GM21526 (cell line): ENCODE results near the gene SLC35B2.

Source experiments
- ATAC-seq: cut with Tn5 transposase; IDR thresholded peaks from one replicate; pipeline ENCODE4 v1.9.1; 2021; ENCODE audit warnings: moderate library complexity; ENCODE audit not compliant: unreplicated experiment, low FRiP score

The SLC35B2 gene

GRCh38 chr6:44255105-44255808 lies 2.1 kb downstream of the SLC35B2 start:
- ATAC-seq, result no peak

GRCh38 chr6:44254191-44255104 lies 2.9 kb downstream of the SLC35B2 start:
- no peak for ATAC-seq

GRCh38 chr6:44253307-44254101 lies 3.8 kb downstream of the SLC35B2 start:
- ATAC-seq, result no peak

GRCh38 chr6:44251576-44252524 lies 5.5 kb downstream of the SLC35B2 start:
- no peak for ATAC-seq

- no peak for ATAC-seq
Observed at GRCh38 chr6:44250718-44251123, 6.6 kb downstream of the SLC35B2 start.

- ATAC-seq, result no peak
Observed at GRCh38 chr6:44250067-44250717, 7.1 kb downstream of the SLC35B2 start.

- ATAC-seq, result no peak
Observed at GRCh38 chr6:44249082-44249748, 8.1 kb downstream of the SLC35B2 start.

GRCh38 chr6:44248579-44248978 lies 8.7 kb downstream of the SLC35B2 start:
- ATAC-seq, result no peak

GRCh38 chr6:44247338-44248302 lies 9.7 kb downstream of the SLC35B2 start:
- peak; percentile 16 for ATAC-seq

- peak; percentile 62 for ATAC-seq
Observed at GRCh38 chr6:44246663-44247337, 10.5 kb downstream of the SLC35B2 start, which contains the start of gene HSP90AB1. Gene HSP90AB1 (plus strand): TSS chr6:44247101. CDS start chr6:44248630, 1,529 bp downstream.

- ATAC-seq, result peak; percentile 31
Observed at GRCh38 chr6:44245912-44246662, 11.2 kb downstream of the SLC35B2 start.

GRCh38 chr6:44245391-44245911 lies 11.9 kb downstream of the SLC35B2 start:
- no peak for ATAC-seq

GRCh38 chr6:44243345-44243744 lies 14.0 kb downstream of the SLC35B2 start:
- no peak for ATAC-seq

GRCh38 chr6:44238687-44239350 lies 18.5 kb downstream of the SLC35B2 start:
- ATAC-seq, result no peak

- peak; percentile 84 for ATAC-seq
Observed at GRCh38 chr6:44237813-44238433, 19.4 kb downstream of the SLC35B2 start.
